HG03521 (cell line): ENCODE measurements around the gene YIF1B.

ENCODE experiments used
- ATAC-seq: cut with Tn5 transposase; IDR thresholded peaks from one replicate; pipeline ENCODE4 v1.9.1; 2021; ENCODE audit warnings: mild to moderate bottlenecking, moderate library complexity; ENCODE audit not compliant: unreplicated experiment

YIF1B gene

DNA sequence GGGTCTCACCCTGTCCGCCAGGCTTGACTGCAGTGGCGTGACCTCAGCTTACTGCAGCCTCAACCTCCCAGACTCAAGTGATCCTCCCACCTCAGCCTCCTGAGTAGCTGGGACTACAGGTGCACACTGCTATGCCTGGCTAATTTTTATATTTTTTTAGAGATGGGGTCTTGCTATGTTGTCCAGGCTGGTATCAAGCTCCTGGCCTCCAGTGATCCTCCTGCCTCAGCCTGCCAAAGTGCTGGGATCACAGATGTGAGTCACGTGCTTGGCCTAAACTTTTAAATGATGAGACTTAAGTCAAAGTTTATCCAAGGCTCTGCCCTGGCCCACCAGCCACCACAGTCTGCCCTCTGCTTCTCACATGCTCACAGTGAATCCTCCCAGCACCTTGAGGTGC lies 9.5 kb downstream of the YIF1B start:
- no peak for ATAC-seq

DNA sequence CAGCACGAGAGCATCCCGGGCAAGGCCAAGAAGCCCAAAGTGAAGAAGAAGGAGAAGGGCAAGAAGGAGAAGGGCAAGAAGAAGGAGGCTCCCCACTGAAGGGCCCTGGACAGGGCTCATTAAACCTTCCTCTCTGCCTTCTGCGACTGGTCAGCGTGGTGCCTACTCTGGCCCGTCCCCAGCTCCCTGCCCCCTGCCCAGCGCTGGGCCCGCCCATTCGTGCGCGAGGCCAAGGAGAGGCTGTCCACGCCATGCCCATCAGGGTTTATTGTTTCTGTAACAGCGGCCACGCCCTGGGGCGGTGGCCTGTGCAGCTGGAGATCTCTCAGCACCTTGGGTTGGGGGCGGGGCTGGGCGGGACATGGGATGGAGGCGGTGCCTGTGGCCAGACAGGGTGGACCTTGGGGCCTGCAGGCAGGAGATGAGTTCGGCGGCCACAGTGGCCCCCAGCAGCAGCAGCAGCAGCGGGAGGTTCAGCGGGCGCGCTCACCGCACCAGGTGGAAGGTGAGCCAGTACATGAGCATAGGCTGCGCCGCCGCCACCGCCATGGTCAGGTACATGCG lies 10.8 kb downstream of the YIF1B start:
- ATAC-seq: no peak

DNA sequence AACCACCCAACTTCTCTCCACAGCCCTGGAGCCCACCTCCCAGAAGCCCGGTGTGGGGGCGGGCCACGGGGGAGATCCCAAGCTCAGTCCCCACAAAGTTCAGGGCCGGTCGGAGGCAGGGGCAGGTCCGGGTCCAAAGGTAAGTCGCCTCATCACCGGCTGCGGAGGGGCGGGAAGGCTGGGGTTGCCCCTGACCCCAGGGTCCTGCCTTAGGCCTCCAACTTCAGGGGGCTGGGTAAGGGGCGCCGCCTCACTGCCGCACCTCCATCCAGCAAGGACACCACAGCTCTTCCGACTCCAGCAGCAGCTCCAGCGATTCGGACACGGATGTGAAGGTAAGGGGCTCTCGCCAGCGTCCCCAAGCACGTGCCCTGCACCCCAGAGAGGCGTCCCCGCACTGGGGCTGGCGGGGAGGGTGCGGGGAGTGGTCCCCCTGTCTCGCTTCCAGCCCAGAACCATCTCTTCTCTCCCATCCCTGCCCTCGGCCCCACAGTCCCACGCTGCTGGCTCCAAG lies 11.3 kb downstream of the YIF1B start:
- no peak for ATAC-seq

DNA sequence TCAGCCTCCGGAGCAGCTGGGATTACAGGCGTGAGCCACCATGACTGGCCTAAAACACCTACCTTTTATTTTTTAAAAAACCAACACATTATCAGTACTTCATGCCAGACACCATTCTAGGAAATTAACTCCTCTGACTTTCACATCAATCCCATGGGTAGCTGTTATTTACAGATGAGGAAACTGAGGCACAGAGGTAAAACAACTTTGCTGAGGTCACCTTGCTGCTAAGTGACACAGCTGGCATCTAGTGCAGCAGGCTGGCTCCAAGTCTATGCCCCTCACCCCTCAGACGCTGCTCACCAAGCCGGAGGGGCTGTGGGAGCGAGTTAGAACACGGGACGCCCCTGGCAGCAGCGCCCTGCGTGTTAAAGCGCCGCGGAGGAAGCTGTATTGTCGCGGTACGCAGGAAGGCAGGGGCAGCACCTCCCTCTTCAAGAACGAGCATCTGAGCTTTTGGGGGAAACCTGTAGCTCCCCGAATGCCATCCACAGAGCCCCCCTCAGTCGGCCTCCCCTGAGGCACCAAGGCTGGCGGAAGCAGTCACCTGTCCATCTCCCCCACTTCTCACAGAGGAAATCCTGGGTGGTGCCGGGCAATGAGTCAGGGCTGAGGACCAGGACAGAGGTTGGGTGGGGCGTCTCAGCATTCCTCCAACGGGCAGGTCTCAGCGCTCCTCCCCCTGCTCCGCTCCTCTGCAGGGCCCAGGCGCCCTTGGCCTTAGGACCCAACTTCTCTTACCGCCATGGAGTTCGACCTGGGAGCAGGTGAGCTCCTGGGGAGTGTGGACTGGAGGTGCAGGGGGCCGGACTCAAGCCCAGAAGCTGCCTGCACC lies 12.0 kb downstream of the YIF1B start, which contains the start of gene C19orf33:
Gene C19orf33 (plus strand): TSS at position 735 of the 835 bp plus-strand sequence. CDS start 11 bp downstream, at position 746.
- no peak for ATAC-seq

DNA sequence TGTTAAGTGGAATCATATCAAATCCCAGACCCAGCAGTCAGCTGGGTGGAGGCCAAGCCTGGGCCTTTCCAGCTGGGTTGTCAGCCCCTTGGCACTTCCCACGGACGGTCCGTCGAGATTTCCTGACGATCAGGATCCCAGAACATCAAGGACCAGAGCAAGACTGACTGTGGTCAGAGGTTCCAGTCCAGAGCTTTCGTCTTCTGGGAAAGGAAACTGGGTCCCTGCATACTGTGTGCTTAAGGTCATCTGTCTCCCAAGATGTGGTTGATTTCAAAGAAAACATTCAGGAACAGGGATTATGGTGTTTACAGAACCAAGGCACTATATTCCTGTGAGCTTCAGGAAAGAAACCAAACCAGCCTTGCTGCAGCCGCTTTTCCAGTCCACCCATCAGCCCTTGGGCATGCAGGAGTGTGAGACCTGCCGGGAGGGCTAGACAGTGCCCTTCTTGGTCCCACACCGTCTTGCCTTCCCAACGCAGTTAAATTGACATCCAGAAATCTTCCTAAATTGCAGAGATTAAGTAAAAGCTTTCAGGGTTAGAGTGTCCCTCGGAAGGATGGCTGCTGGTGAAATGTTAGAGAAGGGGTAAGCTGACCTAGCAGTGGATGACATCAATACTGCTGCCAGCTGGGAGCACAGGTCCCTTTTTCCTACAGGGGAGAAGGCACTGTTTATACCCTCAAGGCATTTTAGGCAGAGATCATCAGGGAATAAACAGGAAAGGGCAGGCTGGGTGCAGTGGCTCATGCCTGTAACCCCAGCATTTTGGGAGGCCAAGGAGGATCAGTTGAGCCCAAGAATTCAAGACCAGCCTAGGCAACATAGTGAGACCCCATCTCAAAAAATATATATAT lies 16.7 kb downstream of the YIF1B start:
- ATAC-seq: no peak

DNA sequence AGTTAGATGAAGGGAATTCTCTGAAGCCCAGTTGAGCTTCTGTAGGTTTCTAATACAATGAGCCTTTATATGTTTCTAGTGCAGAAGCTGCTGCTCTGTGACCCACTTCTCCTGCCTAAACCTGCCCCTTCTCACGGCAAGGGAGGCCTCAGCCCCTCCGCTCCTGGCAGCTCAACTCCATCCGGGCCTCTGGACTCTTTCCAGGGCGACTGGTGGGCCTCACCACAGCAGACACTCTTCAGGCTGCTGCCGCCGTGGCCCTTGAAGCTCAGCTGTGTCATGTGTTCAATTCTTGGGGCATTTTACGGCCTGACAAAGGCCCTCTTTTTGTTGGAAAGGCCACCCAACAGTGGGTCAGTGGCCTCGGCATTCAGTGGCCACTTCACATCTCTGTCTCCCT lies 21.7 kb downstream of the YIF1B start:
- ATAC-seq: no peak

DNA sequence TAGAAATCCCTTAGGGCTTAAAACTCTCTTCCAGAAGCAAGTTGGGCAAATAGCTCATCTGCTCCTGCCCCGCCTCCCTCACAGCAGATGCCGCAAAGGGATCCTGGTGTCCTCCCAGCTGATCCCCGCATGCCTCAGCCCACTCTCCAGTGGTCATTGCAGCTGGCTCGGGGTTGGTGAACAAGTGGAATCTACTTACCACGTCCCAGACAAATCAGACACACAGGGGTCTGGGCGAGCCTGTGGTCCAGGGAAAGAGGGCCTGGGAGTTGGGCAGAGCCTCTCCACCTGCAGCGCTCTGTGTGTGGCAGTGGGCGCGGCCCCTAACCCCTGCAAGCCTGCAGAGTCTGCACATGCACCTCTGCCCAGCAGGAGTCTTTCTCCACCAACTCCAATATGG lies 22.5 kb downstream of the YIF1B start:
- ATAC-seq: no peak

DNA sequence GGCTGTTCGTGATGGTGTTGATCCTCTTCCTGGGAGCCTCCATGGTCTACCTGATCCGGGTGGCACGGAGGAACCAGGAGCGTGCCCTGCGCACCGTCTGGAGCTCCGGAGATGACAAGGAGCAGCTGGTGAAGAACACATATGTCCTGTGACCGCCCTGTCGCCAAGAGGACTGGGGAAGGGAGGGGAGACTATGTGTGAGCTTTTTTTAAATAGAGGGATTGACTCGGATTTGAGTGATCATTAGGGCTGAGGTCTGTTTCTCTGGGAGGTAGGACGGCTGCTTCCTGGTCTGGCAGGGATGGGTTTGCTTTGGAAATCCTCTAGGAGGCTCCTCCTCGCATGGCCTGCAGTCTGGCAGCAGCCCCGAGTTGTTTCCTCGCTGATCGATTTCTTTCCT lies 23.9 kb downstream of the YIF1B start:
- ATAC-seq: no peak

DNA sequence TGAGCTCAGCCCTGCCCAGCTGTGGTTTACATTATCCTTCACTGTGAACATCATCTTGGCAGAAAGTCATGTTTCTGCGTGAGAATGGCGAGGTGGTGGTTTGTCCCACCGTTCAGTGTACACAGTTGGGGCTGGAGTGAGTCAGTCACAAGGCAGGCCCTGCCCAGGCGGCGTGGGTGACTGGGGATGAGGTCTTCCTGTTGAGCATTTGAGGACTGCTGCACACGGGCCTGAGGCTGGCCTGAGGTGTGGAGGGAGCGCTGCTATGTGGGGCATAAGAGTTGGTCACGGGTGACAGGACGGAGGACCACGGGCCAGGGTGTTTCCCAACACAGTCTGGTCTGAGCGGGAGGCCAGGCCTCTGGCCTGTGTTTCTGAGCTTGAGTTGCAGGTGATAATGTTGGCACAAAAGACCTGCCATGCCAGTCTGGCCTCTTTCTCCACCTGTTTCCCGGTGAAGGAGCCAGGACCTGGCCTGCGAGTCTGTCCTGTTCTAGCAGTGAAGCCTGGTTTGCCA lies 25.1 kb downstream of the YIF1B start:
- no peak for ATAC-seq

DNA sequence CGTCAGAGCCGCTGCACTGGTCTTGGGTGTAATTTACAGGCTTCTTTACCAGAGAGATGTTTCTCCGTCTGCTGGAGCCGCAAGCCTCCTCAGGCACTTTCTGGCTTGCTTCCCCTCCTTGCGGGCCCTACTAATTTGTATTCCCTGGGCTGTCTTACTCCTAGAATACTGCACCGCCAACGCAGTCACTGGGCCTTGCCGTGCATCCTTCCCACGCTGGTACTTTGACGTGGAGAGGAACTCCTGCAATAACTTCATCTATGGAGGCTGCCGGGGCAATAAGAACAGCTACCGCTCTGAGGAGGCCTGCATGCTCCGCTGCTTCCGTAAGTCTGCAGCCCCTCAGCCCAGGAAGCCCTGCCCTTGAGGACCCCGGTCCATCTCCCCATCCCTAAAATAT lies 25.8 kb downstream of the YIF1B start:
- no peak for ATAC-seq

DNA sequence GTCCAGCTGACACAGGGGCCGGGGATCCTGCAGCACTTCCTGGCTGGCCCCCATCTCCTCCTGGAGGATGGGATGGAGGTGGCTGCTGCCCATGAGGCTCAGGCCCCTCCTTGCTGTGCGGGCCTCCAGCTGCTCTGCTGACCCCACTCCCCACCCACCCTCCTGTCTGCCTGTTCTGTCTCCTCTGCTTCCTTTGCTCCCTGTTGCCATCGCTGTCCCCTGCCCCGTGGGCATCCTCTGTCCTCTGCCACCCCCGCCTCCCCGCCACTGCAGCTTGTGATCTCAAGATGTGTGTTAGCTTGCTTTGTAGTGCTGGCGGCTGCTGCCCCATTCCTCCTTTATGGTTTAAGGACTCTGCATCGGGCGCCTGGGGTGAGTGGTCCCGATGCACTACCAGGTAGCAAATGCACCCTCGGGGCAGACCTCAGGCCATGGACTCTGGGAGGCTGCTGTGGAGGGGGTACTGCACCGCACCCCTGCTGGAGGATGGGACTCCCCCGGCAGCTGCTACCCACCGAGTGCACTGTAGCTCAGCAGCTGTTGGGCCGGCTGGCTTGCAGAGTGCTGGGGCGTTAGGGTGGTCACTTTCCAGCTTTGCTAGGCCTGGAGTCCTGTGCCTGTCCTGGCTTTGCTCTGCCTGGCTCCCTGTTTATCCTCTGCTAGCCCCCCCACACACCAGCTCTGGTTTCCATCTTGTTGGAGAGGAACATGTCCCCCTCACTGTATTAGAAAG lies 27.5 kb downstream of the YIF1B start:
- ATAC-seq: no peak

DNA sequence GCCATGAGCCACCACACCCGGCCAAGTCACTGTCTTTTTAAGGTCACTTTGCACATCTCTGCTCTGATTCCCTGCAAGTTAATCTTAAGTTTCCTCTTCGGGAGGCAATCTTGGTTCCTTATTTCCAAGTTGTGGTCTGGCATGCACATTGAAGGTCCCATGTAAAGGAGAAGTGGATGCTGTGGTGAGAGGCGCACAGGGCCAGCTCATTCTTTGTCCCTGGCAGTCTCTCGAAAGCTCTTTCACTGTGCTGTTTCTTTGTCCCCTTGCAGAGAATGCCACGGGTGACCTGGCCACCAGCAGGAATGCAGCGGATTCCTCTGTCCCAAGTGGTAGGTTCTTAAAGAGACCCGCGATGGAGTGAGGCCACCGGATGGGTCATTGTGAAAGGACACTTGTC lies 28.1 kb downstream of the YIF1B start:
- ATAC-seq: no peak

DNA sequence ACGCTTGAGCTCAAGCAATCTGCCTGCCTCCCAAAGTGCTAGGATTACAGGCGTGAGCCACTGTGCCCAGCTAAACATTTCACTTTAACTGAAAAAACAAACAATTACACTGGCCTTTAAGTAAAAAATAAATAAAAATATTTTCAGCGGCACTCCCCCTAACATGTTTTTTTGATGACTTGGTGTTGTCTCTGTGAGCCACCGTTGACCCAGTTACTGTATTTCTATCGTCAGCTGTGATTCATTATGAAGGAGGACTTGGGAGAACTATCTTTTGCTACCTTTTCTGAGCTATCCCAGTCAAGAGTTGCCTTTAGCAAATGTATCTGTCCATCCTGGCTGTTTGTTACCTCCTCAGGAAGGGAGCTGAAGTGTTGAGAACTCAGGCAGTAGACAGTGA lies 30.2 kb downstream of the YIF1B start:
- no peak for ATAC-seq

DNA sequence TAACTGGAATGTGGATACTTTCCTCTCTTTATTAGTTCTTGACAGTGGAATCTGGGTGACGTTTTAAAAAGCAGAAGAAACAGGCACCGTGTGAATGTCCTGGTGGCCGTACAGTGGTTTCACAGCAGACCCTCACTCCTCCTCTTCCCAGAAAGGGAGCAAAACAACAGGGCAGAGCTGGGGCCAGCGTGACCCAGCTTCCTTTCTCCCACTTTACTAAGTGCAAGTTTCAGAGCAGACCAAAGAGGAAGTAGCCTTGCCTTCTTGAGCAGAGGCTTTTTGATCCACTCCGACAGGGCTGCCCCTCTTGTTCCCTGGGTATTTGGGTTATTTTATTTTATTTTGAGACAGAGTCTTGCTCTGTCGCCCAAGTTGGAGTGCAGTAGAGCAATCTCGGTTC lies 31.3 kb downstream of the YIF1B start:
- no peak for ATAC-seq

DNA sequence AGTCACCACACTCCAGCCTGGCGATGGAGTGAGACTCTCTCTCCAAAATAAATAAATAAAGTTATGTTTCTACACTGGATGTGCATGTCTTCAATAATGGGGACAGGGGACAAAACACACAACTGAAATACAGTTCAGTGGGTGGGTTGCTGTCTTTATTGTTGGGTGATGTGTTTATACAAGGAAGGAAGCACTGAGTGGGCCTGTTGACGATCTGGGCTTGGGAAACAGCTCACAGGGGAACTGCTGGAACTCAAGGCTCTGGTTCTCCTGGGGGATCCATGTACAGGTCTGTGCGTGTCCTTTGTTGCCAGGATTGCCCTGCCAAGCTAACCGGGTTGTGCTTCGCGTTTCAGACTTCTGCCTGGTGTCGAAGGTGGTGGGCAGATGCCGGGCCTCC lies 32.5 kb downstream of the YIF1B start:
- no peak for ATAC-seq

DNA sequence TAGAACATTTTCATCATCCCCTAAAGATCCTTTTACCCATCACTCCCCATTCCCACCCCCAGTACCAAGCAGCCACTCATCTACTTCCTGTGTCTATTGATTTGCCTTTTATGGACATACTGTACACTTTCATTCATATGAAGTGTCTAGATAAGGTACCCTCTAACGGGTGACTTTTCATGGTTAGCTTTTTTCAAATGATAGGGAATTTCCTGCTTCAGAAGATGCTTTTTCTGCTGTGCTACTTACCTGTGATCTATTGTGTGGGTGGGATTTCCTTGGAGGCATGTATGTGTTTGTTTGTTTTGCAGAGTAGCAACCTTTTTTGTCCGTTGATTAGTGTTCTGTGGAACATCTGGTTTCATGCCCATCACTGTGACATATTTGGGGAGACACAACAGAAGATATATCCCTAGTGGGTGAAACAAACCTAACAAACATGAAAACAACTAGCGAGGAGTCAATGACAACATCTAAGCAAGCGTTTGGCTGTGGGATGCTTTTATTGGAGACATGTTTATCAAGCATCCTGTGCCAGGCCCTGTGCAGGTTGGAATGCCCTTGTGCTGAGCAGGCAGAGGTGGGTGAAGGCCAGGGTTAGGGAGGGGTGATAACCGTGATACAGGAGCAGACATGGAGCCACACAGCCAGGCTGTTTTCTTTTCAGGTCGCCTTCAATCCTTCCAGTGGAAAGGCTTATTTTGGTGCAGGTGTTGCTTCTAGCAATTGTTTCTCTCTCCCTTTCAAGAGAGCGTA lies 33.8 kb downstream of the YIF1B start:
- ATAC-seq: no peak

DNA sequence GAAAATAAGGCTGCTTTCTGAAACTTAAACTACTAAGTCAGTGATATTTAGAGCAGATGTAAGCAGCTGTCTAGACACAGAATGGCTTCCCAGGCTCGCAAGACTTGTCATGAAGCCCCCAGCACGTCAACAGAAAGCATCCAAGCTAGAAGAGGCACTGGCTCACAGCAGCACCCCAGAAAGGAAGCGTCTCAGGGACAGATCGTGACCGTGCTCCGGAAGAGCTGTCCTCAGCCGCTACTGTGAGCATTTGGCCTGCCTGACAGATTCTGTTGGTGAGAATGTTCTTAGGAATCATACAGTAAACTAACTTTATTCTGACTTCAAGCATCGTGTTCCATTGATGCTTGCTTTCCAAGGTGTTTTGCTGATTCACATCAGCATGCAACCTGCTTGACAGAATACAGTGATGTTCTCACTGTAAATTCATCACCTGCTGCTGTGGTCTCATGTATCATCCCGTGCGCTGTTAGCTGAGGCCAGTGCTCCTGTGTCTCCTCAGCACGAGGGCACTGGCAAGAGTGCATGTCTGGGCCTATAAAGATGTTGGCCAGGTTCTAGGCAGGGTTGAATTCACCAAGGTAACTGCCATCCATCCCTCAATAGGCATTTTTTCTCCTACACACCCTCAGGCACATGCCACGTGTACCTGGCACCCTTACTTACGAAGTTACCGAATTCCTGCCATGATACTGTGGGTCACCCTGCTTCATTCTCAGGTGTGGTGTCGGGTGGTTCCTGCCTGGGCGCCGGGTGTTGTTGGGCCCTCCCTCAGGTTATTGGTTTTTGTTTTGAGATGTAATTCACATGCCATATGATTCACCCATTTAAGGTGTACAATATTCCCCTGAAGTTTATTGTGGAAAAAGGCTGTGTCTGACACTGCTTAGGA lies 35.5 kb downstream of the YIF1B start:
- ATAC-seq: no peak

DNA sequence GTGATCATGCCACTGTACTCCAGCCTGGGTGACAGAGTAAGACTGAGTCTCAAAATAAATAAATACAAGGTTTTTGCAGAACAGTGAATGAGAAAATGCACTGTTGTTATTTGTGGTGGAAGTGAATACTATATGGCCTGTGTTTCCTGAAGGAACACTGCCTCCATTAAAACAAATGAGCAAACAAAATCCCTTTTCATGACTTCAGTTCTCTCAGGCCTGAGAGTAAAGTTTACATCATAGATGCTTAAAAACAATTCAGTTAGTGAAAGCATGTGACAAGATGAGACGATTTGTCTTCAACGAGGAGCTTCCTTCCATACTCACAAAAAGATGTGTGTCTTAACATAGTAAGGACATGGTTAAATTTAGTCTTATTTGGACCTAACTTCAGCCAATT lies 37.0 kb downstream of the YIF1B start:
- ATAC-seq: no peak
